Measurements from ENCODE around the gene TM7SF2.

Gene TM7SF2

GRCh38 chr11:65111744-65112545 is at the start of gene TM7SF2:
Gene TM7SF2 (plus strand): TSS chr11:65111872. CDS start chr11:65112016, 144 bp downstream.
- Histone ChIP-seq H3K9me3 (ENCODE audit: low read length) (no peaks in the 10 kb centered on the region), H3K27ac (ENCODE audit: low read depth, low read length) (peak within 1 kb of the TSS; percentile 59), H3K4me1 (ENCODE audit: insufficient read depth, low read length) (peaks cover 42% of the 10 kb centered on the region)

GRCh38 chr11:65063532-65063931 is 48.1 kb upstream of the TM7SF2 start:
- H3K27ac ChIP-seq (ENCODE audit: low read depth, low read length) = no peak overlapping the region
- no peak overlapping the region for H3K9ac ChIP-seq (ENCODE audit: low read length)
- H3K27me3 ChIP-seq (ENCODE audit: control insufficient read depth in 1 of 2, insufficient read depth in 2 of 2, low read length in 2 of 2) = no peaks in the 10 kb centered on the region

More at GRCh38 chr11:65111744-65112545, at the start of gene TM7SF2:
- Histone ChIP-seq H3K9ac (ENCODE audit: low read length) (peak within 1 kb of the TSS; percentile 44), H3K4me3 (ENCODE audit: low read depth in 1 of 2, low read length in 2 of 2) (peak within 1 kb of the TSS; percentile 63 to 66), H3K36me3 (ENCODE audit: insufficient read depth, low read length) (peaks cover 10% of the 10 kb centered on the region), H3K27me3 (ENCODE audit: control insufficient read depth in 1 of 2, insufficient read depth in 2 of 2, low read length in 2 of 2) (peaks cover 0 to 6% of the 10 kb centered on the region in 2 donors)

GRCh38 chr11:65064847-65065240 is 46.8 kb upstream of the TM7SF2 start:
- Histone ChIP-seq H3K4me3 (ENCODE audit: low read depth in 1 of 2, low read length in 2 of 2) (no peak overlapping the region), H3K9me3 (ENCODE audit: low read length) (no peaks in the 10 kb centered on the region), H3K9ac (ENCODE audit: low read length) (no peak overlapping the region), H3K27me3 (ENCODE audit: control insufficient read depth in 1 of 2, insufficient read depth in 2 of 2, low read length in 2 of 2) (no peaks in the 10 kb centered on the region), H3K4me1 (ENCODE audit: insufficient read depth, low read length) (no peaks in the 10 kb centered on the region), H3K36me3 (ENCODE audit: insufficient read depth, low read length) (no peaks in the 10 kb centered on the region), H3K27ac (ENCODE audit: low read depth, low read length) (no peak overlapping the region)

More at GRCh38 chr11:65063532-65063931, 48.1 kb upstream of the TM7SF2 start:
- no peaks in the 10 kb centered on the region for H3K36me3 ChIP-seq (ENCODE audit: insufficient read depth, low read length)
- H3K9me3 ChIP-seq (ENCODE audit: low read length) = no peaks in the 10 kb centered on the region
- H3K4me3 ChIP-seq (ENCODE audit: low read depth in 1 of 2, low read length in 2 of 2) = no peak overlapping the region
- no peaks in the 10 kb centered on the region for H3K4me1 ChIP-seq (ENCODE audit: insufficient read depth, low read length)

GRCh38 chr11:65065851-65066250 is 45.8 kb upstream of the TM7SF2 start:
- Histone ChIP-seq H3K27me3 (ENCODE audit: control insufficient read depth in 1 of 2, insufficient read depth in 2 of 2, low read length in 2 of 2) (no peaks in the 10 kb centered on the region), H3K27ac (ENCODE audit: low read depth, low read length) (no peak overlapping the region), H3K9me3 (ENCODE audit: low read length) (no peaks in the 10 kb centered on the region), H3K4me3 (ENCODE audit: low read depth in 1 of 2, low read length in 2 of 2) (no peak overlapping the region), H3K36me3 (ENCODE audit: insufficient read depth, low read length) (no peaks in the 10 kb centered on the region), H3K4me1 (ENCODE audit: insufficient read depth, low read length) (no peaks in the 10 kb centered on the region), H3K9ac (ENCODE audit: low read length) (no peak overlapping the region)

- no peaks in the 10 kb centered on the region for H3K27me3 ChIP-seq (ENCODE audit: control insufficient read depth in 1 of 2, insufficient read depth in 2 of 2, low read length in 2 of 2)
- H3K4me3 ChIP-seq (ENCODE audit: low read depth in 1 of 2, low read length in 2 of 2) = no peak overlapping the region
- H3K36me3 ChIP-seq (ENCODE audit: insufficient read depth, low read length) = no peaks in the 10 kb centered on the region
- no peaks in the 10 kb centered on the region for H3K9me3 ChIP-seq (ENCODE audit: low read length)
- H3K27ac ChIP-seq (ENCODE audit: low read depth, low read length) = no peak overlapping the region
- no peak overlapping the region for H3K9ac ChIP-seq (ENCODE audit: low read length)
- H3K4me1 ChIP-seq (ENCODE audit: insufficient read depth, low read length) = no peaks in the 10 kb centered on the region
Measured at GRCh38 chr11:65066315-65066714, 45.4 kb upstream of the TM7SF2 start.

- Histone ChIP-seq H3K9me3 (ENCODE audit: low read length) (no peaks in the 10 kb centered on the region), H3K27ac (ENCODE audit: low read depth, low read length) (no peak overlapping the region), H3K4me3 (ENCODE audit: low read depth in 1 of 2, low read length in 2 of 2) (no peak overlapping the region), H3K4me1 (ENCODE audit: insufficient read depth, low read length) (no peaks in the 10 kb centered on the region), H3K36me3 (ENCODE audit: insufficient read depth, low read length) (no peaks in the 10 kb centered on the region), H3K27me3 (ENCODE audit: control insufficient read depth in 1 of 2, insufficient read depth in 2 of 2, low read length in 2 of 2) (no peaks in the 10 kb centered on the region), H3K9ac (ENCODE audit: low read length) (no peak overlapping the region)
Measured at GRCh38 chr11:65066805-65067291, 44.8 kb upstream of the TM7SF2 start.

GRCh38 chr11:65067446-65067845 is 44.2 kb upstream of the TM7SF2 start:
- no peak overlapping the region for H3K9ac ChIP-seq (ENCODE audit: low read length)
- H3K4me1 ChIP-seq (ENCODE audit: insufficient read depth, low read length) = no peaks in the 10 kb centered on the region
- H3K4me3 ChIP-seq (ENCODE audit: low read depth in 1 of 2, low read length in 2 of 2) = no peak overlapping the region
- H3K27me3 ChIP-seq (ENCODE audit: control insufficient read depth in 1 of 2, insufficient read depth in 2 of 2, low read length in 2 of 2) = no peaks in the 10 kb centered on the region
- H3K36me3 ChIP-seq (ENCODE audit: insufficient read depth, low read length) = no peaks in the 10 kb centered on the region
- no peaks in the 10 kb centered on the region for H3K9me3 ChIP-seq (ENCODE audit: low read length)
- no peak overlapping the region for H3K27ac ChIP-seq (ENCODE audit: low read depth, low read length)

- Histone ChIP-seq H3K4me1 (ENCODE audit: insufficient read depth, low read length) (no peaks in the 10 kb centered on the region), H3K27ac (ENCODE audit: low read depth, low read length) (no peak overlapping the region), H3K27me3 (ENCODE audit: control insufficient read depth in 1 of 2, insufficient read depth in 2 of 2, low read length in 2 of 2) (no peaks in the 10 kb centered on the region), H3K4me3 (ENCODE audit: low read depth in 1 of 2, low read length in 2 of 2) (no peak overlapping the region), H3K9ac (ENCODE audit: low read length) (no peak overlapping the region), H3K9me3 (ENCODE audit: low read length) (no peaks in the 10 kb centered on the region), H3K36me3 (ENCODE audit: insufficient read depth, low read length) (no peaks in the 10 kb centered on the region)
Measured at GRCh38 chr11:65069217-65069616, 42.5 kb upstream of the TM7SF2 start.

GRCh38 chr11:65071907-65072630 is 39.6 kb upstream of the TM7SF2 start:
- no peaks in the 10 kb centered on the region for H3K9me3 ChIP-seq (ENCODE audit: low read length)
- H3K36me3 ChIP-seq (ENCODE audit: insufficient read depth, low read length) = no peaks in the 10 kb centered on the region
- H3K9ac ChIP-seq (ENCODE audit: low read length) = no peak overlapping the region
- H3K4me1 ChIP-seq (ENCODE audit: insufficient read depth, low read length) = no peaks in the 10 kb centered on the region
- H3K27ac ChIP-seq (ENCODE audit: low read depth, low read length) = no peak overlapping the region
- no peaks in the 10 kb centered on the region for H3K27me3 ChIP-seq (ENCODE audit: control insufficient read depth in 1 of 2, insufficient read depth in 2 of 2, low read length in 2 of 2)
- no peak overlapping the region for H3K4me3 ChIP-seq (ENCODE audit: low read depth in 1 of 2, low read length in 2 of 2)

GRCh38 chr11:65072631-65072966 is 39.1 kb upstream of the TM7SF2 start:
- Histone ChIP-seq H3K4me3 (ENCODE audit: low read depth in 1 of 2, low read length in 2 of 2) (no peak overlapping the region), H3K27ac (ENCODE audit: low read depth, low read length) (no peak overlapping the region), H3K27me3 (ENCODE audit: control insufficient read depth in 1 of 2, insufficient read depth in 2 of 2, low read length in 2 of 2) (no peaks in the 10 kb centered on the region), H3K36me3 (ENCODE audit: insufficient read depth, low read length) (no peaks in the 10 kb centered on the region), H3K9ac (ENCODE audit: low read length) (no peak overlapping the region), H3K9me3 (ENCODE audit: low read length) (no peaks in the 10 kb centered on the region), H3K4me1 (ENCODE audit: insufficient read depth, low read length) (no peaks in the 10 kb centered on the region)

GRCh38 chr11:65077451-65077850 is 34.2 kb upstream of the TM7SF2 start:
- H3K27ac ChIP-seq (ENCODE audit: low read depth, low read length) = no peak overlapping the region
- H3K27me3 ChIP-seq (ENCODE audit: control insufficient read depth in 1 of 2, insufficient read depth in 2 of 2, low read length in 2 of 2) = no peaks in the 10 kb centered on the region
- no peaks in the 10 kb centered on the region for H3K36me3 ChIP-seq (ENCODE audit: insufficient read depth, low read length)
- H3K4me1 ChIP-seq (ENCODE audit: insufficient read depth, low read length) = no peaks in the 10 kb centered on the region
- no peaks in the 10 kb centered on the region for H3K9me3 ChIP-seq (ENCODE audit: low read length)
- H3K4me3 ChIP-seq (ENCODE audit: low read depth in 1 of 2, low read length in 2 of 2) = no peak overlapping the region
- H3K9ac ChIP-seq (ENCODE audit: low read length) = no peak overlapping the region

Measured in muscle layer of colon (tissue), 2 donors.